SK-N-MC (cell line): Measurements from ENCODE around the gene DNER.

Source experiments
- EZH2 ChIP-seq: fragments of 200-600 bp; sonication (generic); IDR thresholded peaks from one replicate; pipeline ENCODE4 v1.6.1; 2017; ENCODE audit warnings: antibody characterized with exemption
- FOXP2 ChIP-seq: optimal IDR thresholded peaks from 2 replicates; pipeline ENCODE3; 2011; ENCODE audit warnings: mild to moderate bottlenecking, moderate library complexity; ENCODE audit not compliant: insufficient read depth; ENCODE audit errors: extremely low read length, control extremely low read depth
- POLR2AphosphoS5 ChIP-seq: IDR thresholded peaks from 2 replicates; pipeline ENCODE4 v1.6.1; 2012; ENCODE audit warnings: mild to moderate bottlenecking, low read depth, low read length, borderline replicate concordance

GRCh38 chr2:229408356-229408755 lies 306.0 kb downstream of the DNER start:
- TF ChIP-seq POLR2AphosphoS5 (no peak), EZH2 (no peak), FOXP2 (no peak)
